ENCODE results near the gene JPH3. TPM values are rescaled to one million over a fixed set of nuclear protein-coding genes. Genes with fewer than 3 reads are reported as not detected.

The JPH3 gene
- total RNA-seq, 1 donor from 2014 or later: 0.22 TPM

DNA sequence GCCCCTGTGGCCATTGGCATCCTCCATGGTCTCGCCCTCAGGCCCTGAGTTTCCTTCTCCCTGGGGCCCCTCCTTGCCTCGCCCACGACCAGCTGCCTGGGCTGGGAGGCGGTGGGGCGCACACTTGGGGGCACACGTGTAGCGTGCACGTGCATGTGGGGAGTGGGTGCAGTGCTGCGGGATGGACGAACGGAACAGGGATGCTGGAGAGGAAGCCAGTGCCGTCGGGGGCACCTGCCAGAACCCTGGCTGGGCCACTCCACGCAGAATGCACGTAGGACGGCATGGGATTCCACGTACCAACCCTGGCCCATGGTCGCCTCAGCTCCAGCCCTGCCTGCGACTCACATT lies 83.1 kb downstream of the JPH3 start:
- DNase-seq (ENCODE audit: low spot score) (no peak), ATAC-seq (no peak)
- intact Hi-C loops (cut with DNase I): no loop called here

DNA sequence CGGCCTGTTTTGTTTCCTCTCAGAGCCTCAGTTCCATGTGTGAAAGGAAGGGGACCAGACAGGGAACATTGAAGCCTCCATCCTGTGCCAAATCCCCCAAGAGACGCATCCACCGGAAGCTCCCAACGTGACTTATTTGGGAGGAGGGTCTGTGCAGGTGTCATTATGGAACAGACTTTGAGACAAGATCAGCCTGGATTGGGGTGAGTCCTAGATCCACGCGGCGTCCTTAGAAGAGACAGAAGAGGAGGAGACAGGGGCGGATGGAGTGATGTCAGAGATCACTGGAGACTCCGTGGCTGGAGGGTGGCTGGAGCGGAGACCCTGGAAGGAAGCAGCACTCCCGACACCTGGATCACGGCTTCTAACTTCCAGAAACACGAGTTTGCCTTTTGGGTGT lies 83.5 kb downstream of the JPH3 start:
- DNase-seq (ENCODE audit: low spot score) (no peak), ATAC-seq (no peak)
- intact Hi-C loops (cut with DNase I): no loop called here

DNA sequence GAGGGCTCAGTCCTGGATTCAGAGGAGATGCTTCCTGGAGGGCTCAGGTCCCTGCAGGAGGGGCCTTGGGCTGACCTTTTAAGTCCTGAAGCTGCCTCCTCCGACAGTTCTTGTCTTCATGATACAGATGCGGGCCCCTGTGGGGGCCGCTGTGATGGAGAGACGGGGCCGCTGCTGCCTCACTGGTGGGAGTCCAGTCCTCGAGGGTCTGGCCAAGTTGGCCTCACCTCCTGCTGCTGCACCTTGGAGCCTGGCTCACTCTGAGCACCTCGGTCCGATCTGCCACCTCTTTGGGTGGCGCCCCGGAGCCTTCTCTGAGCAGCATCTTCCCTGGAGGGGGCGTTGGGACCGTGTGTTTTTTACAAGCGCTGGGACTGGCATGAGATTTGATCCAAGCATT lies 84.4 kb downstream of the JPH3 start:
- intact Hi-C loops (cut with DNase I): no loop called here
- no peak for DNase-seq (ENCODE audit: low spot score)
- no peak for ATAC-seq

DNA sequence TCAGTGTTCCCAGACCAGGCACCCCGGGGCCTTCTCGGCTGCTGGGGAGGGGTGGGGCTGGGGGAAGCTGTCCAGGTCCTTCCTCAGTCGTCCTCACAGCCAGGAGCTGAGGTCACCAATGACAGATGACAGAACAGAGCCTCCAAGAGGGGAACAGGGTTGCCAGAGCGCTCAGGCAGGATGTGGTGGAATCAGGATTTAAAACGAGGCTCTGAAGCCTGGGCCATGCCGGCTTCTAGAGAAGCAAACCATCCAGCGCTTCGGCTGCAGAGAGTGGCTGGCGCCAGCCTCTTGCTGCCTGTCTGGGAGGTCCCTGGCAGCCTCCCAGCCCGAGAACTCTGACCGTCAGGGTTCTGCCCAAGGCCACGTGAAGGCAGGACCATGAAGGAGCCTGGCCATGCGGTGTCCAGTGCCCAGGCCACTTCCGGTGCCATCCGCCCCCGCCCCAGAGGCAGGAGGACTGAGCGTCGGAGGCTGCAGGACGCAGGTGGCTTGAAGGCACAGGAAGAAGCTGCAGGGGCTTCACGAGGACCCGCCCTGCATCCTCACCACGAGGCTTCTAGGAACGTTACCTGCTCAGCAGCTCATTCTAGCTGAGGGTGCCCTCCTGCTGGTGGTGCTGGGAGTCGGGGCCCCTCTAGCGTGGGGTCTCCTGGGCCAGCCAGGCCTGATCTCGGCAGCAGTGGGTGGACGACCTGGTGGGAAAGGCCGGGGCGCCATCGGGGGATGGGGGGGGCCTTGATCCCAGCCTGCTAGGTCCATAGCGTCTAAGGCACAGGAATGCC lies 85.0 kb downstream of the JPH3 start:
- no peak for ATAC-seq
- intact Hi-C loops (cut with DNase I): no loop called here
- no peak for DNase-seq (ENCODE audit: low spot score)

DNA sequence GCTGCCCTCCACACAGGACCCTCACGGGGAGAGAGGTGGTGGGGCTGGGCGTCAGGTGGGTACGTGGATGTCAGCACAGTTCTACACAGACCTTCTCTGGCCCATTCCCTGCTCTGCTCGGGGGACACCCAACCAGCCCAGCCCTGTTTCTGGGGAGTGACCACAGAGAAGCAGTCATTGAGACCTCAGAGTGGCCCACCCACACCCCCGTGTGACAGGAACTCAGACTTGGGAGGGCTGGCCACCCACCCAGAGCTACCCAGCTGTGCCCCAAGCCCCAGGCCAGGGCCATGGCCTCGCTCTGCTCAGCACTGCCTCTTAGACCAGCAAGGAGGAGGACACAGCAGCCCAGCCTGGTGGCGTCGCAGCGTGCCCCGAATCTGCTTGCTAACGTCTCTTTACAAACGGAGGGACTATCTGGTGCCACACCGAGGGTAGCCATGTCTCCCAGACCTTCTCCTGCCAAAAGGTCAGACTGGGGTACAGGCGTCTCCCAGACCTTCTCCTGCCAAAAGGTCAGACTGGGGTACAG lies 85.8 kb downstream of the JPH3 start:
- DNase-seq (ENCODE audit: low spot score) (no peak), ATAC-seq (no peak)
- intact Hi-C loops (cut with DNase I): no loop called here

DNA sequence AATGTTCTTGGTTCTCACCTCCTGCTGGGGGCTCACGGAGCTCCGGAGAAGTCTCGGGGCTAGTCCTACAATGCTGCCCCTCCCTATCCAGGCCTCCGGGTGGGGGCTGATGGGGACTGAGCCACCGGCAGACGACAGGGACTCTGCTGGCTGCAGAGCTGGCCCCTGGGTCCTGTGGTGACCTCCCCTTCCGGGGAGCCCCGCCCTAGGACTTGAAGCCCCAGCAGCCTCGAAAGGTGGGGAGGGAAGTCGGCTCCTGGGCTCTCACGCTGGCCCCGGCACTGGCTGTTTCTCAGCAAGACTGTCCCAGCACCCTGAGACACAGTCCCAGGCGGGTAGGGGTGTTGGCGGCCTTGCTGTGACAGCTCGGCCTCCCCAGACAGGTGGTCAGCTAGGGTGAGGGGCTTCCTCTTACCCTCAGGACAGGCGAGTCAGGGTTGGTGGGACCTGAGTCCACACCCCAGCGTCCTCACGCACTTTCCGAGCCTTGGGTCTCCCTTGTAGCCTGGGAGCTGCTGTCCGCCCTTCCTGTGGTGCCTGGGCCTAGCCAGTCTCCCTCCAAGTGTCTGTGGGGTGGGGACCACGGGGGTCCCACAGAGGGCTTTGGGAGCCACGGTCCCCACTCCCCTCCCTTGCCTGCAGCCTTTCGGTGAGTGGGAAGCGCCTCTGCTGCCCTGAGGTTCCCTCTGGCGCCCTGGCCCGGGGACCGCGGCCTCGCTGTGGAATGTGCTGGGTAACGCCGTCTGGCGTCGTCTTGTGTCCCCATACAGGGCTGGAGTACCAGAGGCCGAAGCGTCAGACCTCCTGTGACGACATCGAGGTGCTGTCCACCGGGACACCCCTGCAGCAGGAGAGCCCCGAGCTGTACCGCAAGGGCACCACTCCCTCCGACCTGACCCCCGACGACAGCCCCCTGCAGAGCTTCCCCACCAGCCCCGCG lies 86.8 kb downstream of the JPH3 start:
- intact Hi-C loops (cut with DNase I): no loop called here
- ATAC-seq (no peak), DNase-seq (ENCODE audit: low spot score) (no peak)

DNA sequence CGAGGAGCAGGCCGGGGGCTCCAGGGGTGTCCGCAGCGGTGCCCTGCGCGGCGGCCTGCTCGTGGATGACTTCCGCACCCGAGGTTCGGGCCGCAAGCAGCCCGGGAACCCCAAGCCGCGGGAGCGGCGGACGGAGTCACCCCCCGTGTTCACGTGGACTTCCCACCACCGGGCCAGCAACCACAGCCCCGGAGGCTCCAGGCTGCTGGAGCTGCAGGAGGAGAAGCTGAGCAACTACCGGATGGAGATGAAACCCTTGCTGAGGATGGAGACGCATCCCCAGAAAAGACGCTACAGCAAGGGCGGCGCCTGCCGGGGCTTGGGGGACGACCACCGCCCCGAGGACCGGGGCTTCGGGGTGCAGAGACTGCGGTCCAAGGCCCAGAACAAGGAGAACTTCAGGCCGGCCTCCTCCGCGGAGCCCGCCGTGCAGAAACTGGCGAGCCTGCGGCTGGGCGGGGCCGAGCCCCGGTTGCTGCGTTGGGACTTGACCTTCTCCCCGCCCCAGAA lies 87.7 kb downstream of the JPH3 start:
- ATAC-seq (no peak), DNase-seq (ENCODE audit: low spot score) (no peak)
- intact Hi-C loops (cut with DNase I): no loop called here

DNA sequence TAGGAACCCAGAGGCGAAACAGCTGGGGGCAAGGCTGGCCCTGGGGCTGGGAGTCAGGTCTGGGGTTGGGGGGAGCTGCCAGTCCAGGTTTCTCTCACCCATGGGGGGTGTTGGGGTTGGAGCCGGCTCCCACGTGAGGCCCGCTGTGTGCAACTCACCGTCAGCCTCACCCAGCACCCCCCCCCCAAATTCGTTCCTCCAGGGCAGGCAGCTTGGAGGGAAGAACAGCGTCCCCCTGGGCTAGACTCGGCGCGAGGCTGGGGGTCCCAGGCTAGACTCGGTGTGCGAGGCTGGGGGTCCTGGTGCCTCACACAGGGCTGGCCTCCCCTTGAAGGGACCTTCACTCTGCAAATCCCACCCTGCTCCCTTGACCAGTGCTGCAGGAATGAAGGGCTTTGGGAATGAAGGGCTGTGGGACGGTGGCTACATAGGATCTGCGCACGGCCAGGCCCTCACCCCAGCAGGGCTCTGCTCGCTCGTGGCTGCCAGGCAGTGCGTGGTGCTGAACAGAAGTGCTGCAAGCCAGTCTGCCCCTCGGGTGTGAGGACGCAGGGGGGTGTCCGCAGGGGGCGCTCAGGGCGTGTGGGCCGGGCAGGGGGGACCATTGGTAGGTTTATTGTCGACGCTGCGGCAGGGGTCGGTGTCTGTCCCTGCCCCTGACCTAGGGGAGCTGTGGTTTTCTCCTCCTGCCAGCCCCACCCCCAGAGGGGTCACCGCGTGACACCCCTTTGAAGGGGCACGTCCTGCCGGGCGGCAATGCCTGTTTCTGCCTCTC lies 88.8 kb downstream of the JPH3 start:
- ATAC-seq (no peak), DNase-seq (ENCODE audit: low spot score) (no peak)

DNA sequence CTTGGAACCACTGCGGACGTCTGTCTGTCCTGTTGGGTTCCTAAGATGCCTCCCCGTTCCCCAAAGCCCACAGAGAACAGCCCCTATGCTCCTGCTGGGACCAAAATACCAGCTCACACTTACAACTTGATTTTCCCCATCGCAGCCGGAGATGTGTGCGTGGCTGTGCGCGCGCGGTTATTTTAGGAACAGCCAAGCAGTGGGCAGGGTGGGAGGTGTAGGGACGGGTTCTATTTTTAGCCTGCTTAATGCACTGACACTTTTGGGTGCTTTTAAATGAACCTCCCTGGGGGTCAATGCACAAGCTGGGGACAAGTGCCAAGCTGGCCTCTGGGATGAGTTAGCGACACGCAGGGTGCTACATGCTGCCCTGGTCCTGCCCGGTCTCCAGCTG lies 89.4 kb downstream of the JPH3 start:
- intact Hi-C loops (cut with DNase I): no loop called here
- DNase-seq (ENCODE audit: low spot score) (no peak), ATAC-seq (no peak)

More for the DNA sequence above, 88.8 kb downstream of the JPH3 start:
- intact Hi-C loops (cut with DNase I): no loop called here

DNA sequence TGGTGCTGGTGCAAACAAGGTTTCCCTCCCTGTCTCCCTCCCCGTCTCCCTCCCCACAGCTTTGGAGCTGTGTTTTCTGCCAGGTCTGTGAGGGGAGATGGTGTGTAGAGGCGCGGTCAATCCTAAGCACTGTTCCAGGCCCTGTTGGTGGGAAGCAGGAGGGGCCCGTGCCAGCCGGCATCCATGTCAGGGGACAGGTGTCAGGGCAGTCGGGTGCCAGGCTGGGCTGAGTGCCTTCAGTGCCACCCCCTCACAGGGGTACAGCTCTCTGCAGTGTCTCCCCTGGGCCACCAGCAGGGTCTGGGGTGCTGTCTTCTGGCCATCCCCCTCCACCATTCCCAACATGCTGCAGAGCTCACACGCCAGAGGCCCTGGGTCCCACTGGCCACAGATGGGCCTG lies 89.9 kb downstream of the JPH3 start:
- ATAC-seq (no peak), DNase-seq (ENCODE audit: low spot score) (no peak)
- intact Hi-C loops (cut with DNase I): no loop called here

DNA sequence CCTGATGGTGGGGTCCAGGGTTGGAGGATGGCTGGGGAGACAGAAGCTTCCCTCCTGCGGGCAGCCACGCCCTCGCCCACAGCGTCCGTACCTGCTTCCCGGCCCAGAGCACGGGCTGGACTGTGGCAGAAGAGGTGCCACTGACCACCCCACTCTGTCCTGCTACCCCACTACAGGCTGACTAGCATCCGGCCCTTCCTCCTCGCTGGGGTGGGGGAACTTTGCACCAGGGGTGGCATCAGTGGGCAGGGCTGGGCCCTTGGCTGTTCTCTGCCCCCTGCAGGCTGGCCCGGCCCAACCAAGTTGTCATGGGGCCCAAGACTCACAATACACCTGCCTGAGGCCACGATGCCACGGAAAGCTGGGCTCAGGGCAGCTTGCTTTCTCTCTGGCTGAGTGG lies 90.4 kb downstream of the JPH3 start:
- intact Hi-C loops (cut with DNase I): no loop called here
- no peak for ATAC-seq
- DNase-seq (ENCODE audit: low spot score): no peak

DNA sequence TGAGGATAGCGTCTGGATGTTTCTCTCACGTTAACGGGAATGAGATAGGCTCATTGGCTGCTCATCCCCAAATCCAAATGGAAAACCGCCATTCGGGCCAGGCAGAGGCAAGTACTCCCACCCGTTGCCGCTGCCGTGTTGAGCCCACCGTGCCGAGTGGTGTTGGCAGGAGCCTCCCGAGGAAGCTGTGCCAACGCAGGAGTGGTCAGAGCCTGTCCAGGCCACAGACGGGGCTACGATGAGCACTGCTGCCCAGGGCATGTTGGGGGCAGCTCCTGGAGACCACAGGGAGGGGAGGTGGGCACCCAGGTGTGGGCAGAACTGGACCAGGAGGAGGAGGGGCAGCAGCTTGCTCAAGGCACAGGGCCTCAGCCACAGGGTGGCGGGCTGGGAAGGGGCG lies 91.5 kb downstream of the JPH3 start:
- ATAC-seq: no peak
- DNase-seq (ENCODE audit: low spot score): no peak
- intact Hi-C loops (cut with DNase I): no loop called here

DNA sequence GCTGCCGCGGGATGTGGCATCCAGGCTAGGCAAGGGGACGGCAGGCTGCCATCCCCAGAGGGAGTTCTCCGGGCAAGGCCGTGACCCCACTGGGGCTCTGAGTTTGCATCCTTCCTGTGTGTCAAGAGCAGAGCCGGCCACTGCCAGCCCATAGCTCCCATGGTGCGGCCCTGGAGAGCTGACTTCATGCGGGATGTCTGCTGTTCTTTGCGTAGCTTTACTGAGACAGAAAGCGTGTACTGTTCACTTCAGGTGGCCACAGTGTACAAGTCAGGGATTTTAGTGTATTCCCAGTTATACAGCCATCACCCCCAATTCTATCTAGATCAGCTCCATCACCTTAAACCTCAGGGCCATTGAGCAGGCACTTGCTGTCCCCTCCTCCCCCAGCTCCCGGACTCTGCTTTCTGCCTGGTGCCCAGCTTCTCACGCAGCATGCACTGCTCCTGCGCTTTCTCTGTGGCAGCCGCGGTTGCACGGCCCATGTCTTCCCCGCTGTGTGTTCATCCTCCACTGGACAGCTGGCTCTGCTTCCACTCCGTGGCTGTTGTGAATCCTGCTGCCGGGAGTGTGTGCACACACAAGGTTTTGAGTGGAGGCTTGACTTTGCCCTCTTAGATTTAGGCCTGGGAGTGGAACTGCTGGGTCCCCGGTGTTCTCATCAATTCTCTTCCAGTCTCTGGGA lies 92.3 kb downstream of the JPH3 start:
- intact Hi-C loops (cut with DNase I): no loop called here
- no peak for DNase-seq (ENCODE audit: low spot score)
- ATAC-seq: no peak

DNA sequence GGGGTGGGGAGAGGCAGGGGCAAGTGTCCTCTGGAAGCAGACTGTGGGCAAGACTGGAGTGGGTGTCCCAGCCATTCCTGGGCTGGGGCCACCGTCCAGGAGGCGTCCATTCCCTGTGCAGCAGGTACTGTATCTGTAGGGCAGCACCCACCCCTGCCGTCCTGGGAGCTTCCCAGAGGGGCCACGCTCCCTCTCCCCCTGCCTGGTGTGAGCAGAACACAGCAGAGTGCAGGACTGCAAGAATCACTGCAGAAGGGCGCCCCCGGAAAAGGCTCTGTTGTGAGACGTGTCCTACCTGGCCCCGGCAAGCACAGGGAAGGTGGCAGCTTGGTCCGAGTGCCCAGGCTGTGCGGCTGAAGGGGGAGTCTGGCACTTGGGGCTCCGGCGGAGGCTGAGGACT lies 93.2 kb downstream of the JPH3 start:
- intact Hi-C loops (cut with DNase I): no loop called here
- DNase-seq (ENCODE audit: low spot score): no peak
- ATAC-seq: no peak

DNA sequence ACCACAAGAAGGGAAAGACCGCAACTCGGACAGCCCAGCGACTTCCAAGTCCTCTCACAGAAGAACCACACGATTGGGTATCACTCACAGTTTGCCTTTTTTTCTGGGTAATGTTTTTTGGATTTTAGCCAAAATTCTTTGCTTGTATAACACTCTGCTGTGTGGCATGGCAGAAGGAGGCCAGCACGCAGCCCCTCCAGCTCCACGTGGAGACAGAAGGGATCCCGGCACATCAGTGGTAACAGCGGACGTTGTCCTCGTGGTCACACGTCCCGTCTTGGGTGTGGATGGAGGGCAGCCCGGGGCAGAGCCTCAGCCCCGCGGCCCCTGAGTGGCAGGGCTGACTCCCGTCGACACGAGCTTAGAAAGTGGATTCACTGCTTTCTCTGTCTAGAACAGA lies 94.4 kb downstream of the JPH3 start:
- no peak for ATAC-seq

DNA sequence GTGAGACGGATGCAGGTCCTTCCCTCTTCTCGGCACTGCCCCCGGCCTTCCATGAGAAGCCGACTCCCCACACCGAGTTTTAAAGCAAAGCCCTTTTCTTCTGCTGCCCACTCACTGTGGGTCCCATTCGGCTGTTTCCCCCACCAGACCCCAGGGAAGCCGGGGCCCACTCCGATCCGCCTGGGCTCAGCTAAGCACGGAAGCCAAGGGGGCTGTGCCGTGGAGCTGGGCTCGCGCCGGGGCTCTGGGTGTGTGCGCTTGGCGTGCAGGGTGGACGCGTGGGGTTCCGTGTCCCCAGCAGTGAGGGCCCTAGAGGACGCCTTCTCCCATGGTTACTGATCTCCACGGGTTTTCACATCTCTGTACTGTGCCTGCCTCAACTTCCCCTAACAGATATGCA lies 94.9 kb downstream of the JPH3 start:
- ATAC-seq: no peak
- no peak for DNase-seq (ENCODE audit: low spot score)
- intact Hi-C loops (cut with DNase I): no loop called here

More for the DNA sequence above, 94.4 kb downstream of the JPH3 start:
- intact Hi-C loops (cut with DNase I): no loop called here
- DNase-seq (ENCODE audit: low spot score): no peak

DNA sequence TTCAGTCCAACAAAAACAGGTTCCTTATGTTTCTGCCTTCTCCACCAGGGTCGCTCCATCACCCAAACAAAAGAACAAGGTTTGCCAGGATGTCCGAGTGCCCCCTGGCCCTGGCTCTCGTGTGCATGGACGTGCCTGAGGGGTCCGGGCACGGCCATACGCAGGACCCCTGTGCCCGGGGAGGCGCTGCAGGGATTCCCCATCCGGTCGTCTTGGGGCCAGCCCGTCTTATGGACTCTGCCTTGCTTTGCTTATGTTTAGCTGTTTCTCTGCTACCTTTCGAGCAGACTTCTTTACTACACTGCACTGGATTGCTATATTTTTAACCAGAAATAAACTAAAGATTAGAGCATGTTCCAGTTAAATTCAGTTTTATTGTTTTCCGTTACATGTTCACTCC lies 95.5 kb downstream of the JPH3 start:
- intact Hi-C loops (cut with DNase I): no loop called here
- ATAC-seq: no peak
- DNase-seq (ENCODE audit: low spot score): no peak

DNA sequence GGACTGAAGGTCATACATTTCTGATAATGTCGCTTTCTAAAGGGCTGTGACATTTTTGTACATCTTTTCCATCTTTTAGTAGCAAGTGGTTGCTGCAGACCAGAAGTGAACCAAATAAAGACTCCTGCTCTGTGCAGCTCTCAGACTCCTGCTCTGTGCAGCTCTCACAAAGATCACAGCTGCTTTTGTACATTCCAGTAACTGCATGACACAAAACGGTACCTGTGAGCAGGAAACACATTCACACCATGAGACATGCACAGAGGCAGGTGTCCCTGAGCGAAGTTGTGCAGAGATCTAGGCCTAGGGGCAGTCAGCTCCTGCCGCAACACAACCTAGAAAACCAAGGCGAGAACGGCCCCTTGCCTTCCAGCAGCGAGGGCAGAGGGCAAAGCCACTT lies 95.9 kb downstream of the JPH3 start:
- DNase-seq (ENCODE audit: low spot score): no peak
- intact Hi-C loops (cut with DNase I): no loop called here
- ATAC-seq: no peak

DNA sequence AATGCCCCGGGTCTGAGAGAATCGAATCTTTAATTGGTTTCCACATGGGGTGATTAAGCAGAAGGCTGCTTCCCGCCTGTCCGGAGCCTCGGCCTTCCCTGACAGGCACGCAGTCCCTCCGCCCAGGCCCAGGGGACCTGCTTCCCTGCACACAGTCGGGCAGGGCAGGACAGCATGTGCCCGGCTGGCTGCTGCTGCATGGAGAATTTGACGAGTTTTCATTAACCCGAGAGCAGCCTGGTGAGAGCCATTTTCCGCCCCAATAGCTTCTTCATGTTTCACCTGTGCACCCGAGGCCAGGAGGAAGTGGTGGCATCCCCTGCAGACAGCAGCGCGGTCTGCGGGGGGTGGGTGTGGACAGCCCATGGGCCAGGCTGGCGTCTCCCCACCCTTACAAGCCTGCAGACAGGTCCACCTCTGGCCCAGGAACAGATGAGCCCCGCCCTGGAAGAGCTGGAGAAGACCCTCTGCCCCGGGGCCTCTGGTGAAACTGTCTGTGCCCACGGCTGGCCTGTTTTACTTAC lies 96.4 kb downstream of the JPH3 start:
- ATAC-seq (no peak), DNase-seq (ENCODE audit: low spot score) (no peak)
- intact Hi-C loops (cut with DNase I): no loop called here

Measured in sciatic nerve (tissue), 2 donors.